ENCODE data around the gene PTCRA.

DNA sequence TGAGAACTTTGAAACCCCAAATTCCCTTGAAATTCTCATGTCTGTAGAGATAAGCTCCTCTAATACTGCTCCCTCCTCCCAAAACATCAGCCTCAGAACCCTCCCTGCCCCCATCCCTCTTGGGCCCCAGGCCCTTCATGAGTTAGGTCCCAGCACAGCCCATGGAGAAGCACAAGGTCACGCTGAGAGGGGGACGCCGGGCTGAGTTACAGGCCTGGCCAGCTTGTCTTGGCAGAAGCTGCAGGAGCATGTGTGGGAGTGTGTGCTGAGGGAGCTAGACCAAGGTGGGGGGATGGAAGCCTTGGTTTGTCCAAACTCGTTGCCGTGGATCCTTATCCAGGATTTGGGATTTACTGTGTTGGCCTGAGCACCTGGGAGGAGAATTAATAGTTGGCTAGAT is 8.5 kb upstream of the PTCRA start:
- TF ChIP-seq EZH2phosphoT487 (IDR thresholded peaks at IDR 0.05; ENCODE audit: borderline replicate concordance, low read length) (no peak), EZH2 (IDR thresholded peaks at IDR 0.05; ENCODE audit: low read length, unreplicated experiment) (no peak)
- TF ChIP-seq, protein P1, sequence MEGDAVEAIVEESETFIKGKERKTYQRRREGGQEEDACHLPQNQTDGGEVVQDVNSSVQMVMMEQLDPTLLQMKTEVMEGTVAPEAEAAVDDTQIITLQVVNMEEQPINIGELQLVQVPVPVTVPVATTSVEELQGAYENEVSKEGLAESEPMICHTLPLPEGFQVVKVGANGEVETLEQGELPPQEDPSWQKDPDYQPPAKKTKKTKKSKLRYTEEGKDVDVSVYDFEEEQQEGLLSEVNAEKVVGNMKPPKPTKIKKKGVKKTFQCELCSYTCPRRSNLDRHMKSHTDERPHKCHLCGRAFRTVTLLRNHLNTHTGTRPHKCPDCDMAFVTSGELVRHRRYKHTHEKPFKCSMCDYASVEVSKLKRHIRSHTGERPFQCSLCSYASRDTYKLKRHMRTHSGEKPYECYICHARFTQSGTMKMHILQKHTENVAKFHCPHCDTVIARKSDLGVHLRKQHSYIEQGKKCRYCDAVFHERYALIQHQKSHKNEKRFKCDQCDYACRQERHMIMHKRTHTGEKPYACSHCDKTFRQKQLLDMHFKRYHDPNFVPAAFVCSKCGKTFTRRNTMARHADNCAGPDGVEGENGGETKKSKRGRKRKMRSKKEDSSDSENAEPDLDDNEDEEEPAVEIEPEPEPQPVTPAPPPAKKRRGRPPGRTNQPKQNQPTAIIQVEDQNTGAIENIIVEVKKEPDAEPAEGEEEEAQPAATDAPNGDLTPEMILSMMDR (conservative IDR thresholded peaks at IDR 0.05; ENCODE audit: low read depth, low read length): no peak

Data from PC-3 (cell line).